GM12891 (cell line): Measurements from ENCODE around the gene XXYLT1.

Source experiments
- POLR2A ChIP-seq: IDR thresholded peaks from 2 replicates; pipeline ENCODE4 v1.6.1; 2011; ENCODE audit warnings: low read depth, low read length, control low read depth
- POLR2AphosphoS5 ChIP-seq: IDR thresholded peaks from 2 replicates; pipeline ENCODE4 v1.6.1; 2011; ENCODE audit warnings: low read depth, low read length, control low read depth
- POU2F2 ChIP-seq: IDR thresholded peaks from 2 replicates; pipeline ENCODE4 v1.6.1; 2011; ENCODE audit warnings: low read depth, mild to moderate bottlenecking, control low read depth, low read length, moderate library complexity
- SPI1 ChIP-seq: IDR thresholded peaks from 2 replicates; pipeline ENCODE4 v1.6.1; 2011; ENCODE audit warnings: low read depth, low read length, control low read depth
- TAF1 ChIP-seq: IDR thresholded peaks from 2 replicates; pipeline ENCODE4 v1.6.1; 2011; ENCODE audit warnings: low read depth, low read length, control low read depth

DNA sequence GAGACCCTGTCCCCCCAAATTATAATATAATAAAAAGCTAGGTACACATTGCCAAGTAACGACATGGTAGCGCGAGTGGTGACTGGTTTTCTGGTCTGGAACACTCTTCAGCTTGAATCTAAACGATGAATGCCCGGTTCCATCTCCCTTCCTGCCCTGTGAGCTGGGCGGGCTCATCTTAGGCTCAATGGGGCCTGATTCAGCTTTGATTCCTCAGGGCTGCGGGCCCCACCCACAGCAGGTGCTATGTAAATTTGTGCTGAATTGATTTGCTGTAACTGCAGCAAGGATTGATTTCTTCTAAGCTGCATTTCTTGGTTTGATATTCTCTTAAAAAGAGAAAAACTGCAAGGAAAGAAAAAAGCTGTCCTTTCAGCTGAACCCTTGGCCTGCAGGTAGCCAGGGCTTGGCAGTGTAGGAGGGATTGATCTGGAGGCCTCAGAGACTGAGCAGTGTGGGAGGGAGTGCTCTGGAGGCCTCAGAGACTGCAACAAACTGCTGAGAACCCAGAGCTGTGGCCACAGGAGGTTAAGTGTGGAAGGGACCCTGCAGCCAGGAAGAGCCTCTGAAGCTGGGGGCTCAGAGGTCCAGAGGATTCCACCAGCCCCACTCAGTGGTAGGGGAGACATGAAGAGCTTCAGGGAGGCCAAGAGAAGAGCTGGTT is 231.6 kb downstream of the XXYLT1 start:
- TF ChIP-seq TAF1 = no peak
- no peak for TF ChIP-seq SPI1
- TF ChIP-seq POLR2A = no peak
- TF ChIP-seq POLR2AphosphoS5 = no peak
- no peak for TF ChIP-seq POU2F2
